ENCODE data around the gene FFAR3. TPM values are rescaled to one million over a fixed set of nuclear protein-coding genes. Genes with fewer than 3 reads are reported as not detected.

Gene FFAR3, protein sequence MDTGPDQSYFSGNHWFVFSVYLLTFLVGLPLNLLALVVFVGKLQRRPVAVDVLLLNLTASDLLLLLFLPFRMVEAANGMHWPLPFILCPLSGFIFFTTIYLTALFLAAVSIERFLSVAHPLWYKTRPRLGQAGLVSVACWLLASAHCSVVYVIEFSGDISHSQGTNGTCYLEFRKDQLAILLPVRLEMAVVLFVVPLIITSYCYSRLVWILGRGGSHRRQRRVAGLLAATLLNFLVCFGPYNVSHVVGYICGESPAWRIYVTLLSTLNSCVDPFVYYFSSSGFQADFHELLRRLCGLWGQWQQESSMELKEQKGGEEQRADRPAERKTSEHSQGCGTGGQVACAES
- not detected in 2 replicates for total RNA-seq

DNA sequence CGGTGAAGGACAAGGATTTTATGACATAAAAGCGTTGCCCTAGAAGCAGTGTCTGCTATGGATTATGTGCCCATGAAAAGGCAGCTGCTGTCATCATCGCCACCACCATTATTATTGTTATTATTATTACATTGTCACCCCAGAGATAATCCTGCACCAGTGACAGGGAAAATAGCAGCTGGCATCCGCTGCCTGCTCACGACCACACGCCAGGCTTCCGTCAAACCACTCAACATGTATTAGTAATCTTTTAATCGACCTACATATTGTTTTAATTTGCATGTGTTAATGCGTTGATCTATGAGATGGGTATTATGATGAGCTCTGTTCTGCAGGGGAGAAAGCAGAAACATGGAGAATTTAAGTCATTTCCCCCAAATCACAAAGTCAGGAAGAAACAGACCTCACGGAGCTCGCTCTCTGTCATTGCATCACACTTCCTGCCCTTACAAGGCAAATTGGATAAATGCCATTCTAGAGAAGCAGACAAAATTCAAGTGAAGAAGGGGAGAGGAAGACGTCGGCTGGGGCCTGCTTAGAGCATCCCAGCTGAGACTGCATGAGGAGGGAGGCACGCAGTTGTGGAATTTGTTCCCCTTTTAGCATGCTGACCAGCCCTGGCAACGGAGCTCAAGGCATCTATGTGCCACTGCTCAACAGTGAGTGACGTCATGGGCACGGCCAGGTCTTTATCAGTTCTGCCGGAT lies at the start of gene FFAR3:
Gene FFAR3, plus strand, starts transcription at position 594 of the 707 bp plus-strand sequence. CDS start 431 bp downstream, outside the sequence.

DNA sequence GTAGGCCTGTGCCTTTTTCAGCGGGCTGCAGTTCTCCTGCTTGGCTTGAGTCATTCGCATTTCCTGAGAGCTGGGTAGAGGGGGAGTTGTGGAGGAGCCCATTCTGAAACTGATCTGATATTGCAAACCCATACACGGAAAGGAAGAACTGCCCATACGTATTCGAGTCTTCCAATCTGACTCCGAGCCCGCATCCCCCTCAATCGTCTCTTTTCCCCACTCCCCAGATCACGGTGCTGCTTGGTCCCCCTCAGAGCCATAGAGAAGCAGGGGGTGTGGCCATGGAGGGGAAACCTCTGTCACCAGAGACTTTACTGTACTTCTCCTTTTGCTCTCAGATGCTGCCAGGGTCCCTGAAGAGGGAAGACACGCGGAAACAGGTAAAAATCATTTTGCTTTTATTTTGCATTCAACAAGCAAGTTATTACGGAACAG lies 29.4 kb upstream of the FFAR3 start, which contains the start of gene CD22:
Gene CD22, plus strand, starts transcription at position 337 of the 435 bp plus-strand sequence. CDS start 2,854 bp downstream, outside the sequence.

DNA sequence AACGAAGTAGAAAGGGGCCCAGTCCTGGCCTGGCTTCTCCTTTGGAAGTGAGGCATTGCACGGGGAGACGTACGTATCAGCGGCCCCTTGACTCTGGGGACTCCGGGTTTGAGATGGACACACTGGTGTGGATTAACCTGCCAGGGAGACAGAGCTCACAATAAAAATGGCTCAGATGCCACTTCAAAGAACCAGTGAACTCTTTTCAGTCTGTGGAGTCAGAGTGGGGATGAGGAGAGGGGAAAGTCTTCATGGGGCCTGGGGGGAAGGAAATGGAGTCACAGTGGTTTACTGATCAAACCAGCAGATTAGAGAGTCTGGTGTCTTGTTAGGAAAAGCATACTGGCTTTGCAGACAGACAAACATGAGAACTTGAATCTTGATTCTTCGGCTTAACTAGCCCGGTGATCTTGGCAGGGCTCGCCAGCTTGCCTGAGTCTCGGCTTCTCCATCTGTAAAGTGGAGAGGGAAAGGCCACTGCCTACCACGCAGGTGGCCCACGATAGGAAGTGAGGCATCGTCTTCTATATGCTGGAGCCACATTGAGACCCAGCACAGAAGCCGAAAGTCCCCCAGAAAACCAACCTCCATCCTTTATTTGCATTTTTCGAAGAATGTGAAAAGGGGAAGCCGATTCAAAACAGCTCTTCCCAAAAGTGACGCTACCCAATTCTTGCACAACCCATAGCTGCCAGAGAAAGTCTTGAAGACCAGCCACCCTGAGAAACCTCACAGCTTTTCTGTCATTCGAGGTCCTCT lies 10.9 kb upstream of the FFAR3 start, which contains the start of gene FFAR1:
Gene FFAR1, plus strand, starts transcription at position 732 of the 759 bp plus-strand sequence. CDS start 3,650 bp downstream, outside the sequence.

DNA sequence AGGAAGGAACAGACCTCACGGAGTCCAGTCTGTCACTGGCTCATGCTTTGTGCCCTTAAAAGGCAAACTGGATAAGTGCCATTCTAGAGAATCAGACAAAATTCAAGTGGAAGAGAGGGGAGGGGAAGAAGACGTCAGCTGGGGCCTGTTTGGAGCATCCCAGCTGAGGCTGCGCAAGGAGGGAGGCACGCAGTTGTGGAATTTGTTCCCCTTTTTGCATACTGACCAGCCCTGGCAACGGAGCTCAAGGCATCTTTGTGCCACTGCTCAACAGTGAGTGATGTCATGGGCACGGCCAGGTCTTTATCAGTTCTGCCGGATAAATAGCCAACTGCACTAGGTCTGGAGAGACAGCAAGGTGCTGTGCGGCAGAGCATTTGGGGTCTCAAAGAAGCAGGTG lies 12.5 kb downstream of the FFAR3 start, which contains the start of gene GPR42:
Gene GPR42, plus strand, starts transcription at position 347 of the 400 bp plus-strand sequence. CDS start 292 bp downstream, outside the sequence.

Other genes starting within 250 kb of the FFAR3 start
- 245 and 275 TPM in 2 replicates for gene FXYD3, start 242.6 kb upstream of the FFAR3 start, total RNA-seq
- not detected in 2 replicates for gene LGI4, start 223.4 kb upstream of the FFAR3 start, total RNA-seq
- gene FXYD1, start 219.6 kb upstream of the FFAR3 start, total RNA-seq: not detected in 2 replicates
- gene FXYD7, start 215.2 kb upstream of the FFAR3 start, total RNA-seq: not detected in 2 replicates
- gene FXYD5, start 203.7 kb upstream of the FFAR3 start, total RNA-seq: 13.0 and 18.0 TPM in 2 replicates
- not detected in 2 replicates for gene FAM187B, start 129.7 kb upstream of the FFAR3 start, total RNA-seq
- gene LSR, start 109.5 kb upstream of the FFAR3 start, total RNA-seq: 25.6 and 121 TPM in 2 replicates
- gene USF2, start 89.5 kb upstream of the FFAR3 start, total RNA-seq: 64.6 and 90.3 TPM in 2 replicates
- not detected in 2 replicates for gene HAMP, start 75.9 kb upstream of the FFAR3 start, total RNA-seq
- not detected in 2 replicates for gene MAG, start 66.3 kb upstream of the FFAR3 start, total RNA-seq
- 0.34 TPM in 1 of 2 replicates, not detected in the other for gene CD22, start 29.3 kb upstream of the FFAR3 start, total RNA-seq
- gene FFAR1, start 10.6 kb upstream of the FFAR3 start, total RNA-seq: not detected in 2 replicates
- not detected in 2 replicates for gene GPR42, start 12.6 kb downstream of the FFAR3 start, total RNA-seq
- not detected in 2 replicates for gene FFAR2, start 89.8 kb downstream of the FFAR3 start, total RNA-seq
- 0.28 and 13.7 TPM in 2 replicates for gene KRTDAP, start 132.0 kb downstream of the FFAR3 start, total RNA-seq
- gene DMKN, start 155.2 kb downstream of the FFAR3 start, total RNA-seq: 78.4 and 142 TPM in 2 replicates
- gene SBSN, start 169.9 kb downstream of the FFAR3 start, total RNA-seq: 16.5 and 67.3 TPM in 2 replicates
- gene GAPDHS, start 175.0 kb downstream of the FFAR3 start, total RNA-seq: not detected in 2 replicates
- 99.0 and 109 TPM in 2 replicates for gene TMEM147, start 187.2 kb downstream of the FFAR3 start, total RNA-seq
- gene ATP4A, start 205.2 kb downstream of the FFAR3 start, total RNA-seq: not detected in 2 replicates
- gene PMIS2, start 227.7 kb downstream of the FFAR3 start, total RNA-seq: not detected in 2 replicates